Measurements from ENCODE around the gene OR2AE1.
"Not testable (repeated sequence)": the region's sequence is repeated elsewhere in the genome, so short reads cannot be mapped to it uniquely, and the experiment has no call there.

DNA sequence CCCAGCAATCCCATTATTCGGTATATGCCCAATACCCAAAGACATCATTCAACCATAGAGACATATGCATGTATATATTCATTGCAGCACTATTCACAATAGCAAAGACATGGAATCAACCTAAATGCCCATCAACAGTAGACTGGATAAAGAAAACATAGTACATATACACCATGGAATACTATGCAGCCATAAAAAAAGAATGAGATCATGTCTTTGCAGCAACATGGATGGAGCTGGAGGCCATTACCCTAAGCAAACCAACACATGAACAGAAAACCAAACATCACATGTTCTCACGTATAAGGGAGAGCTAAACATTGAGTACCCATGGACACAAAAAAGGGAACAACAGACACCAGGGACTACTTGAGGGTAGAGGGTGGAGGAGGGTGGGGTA is 13.5 kb upstream of the OR2AE1 start:
- TF ChIP-seq, protein P1, sequence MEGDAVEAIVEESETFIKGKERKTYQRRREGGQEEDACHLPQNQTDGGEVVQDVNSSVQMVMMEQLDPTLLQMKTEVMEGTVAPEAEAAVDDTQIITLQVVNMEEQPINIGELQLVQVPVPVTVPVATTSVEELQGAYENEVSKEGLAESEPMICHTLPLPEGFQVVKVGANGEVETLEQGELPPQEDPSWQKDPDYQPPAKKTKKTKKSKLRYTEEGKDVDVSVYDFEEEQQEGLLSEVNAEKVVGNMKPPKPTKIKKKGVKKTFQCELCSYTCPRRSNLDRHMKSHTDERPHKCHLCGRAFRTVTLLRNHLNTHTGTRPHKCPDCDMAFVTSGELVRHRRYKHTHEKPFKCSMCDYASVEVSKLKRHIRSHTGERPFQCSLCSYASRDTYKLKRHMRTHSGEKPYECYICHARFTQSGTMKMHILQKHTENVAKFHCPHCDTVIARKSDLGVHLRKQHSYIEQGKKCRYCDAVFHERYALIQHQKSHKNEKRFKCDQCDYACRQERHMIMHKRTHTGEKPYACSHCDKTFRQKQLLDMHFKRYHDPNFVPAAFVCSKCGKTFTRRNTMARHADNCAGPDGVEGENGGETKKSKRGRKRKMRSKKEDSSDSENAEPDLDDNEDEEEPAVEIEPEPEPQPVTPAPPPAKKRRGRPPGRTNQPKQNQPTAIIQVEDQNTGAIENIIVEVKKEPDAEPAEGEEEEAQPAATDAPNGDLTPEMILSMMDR (conservative IDR thresholded peaks at IDR 0.05), result not testable (repeated sequence)
- not testable (repeated sequence) for TF ChIP-seq EZH2 (IDR thresholded peaks at IDR 0.05; ENCODE audit: low read depth)

Data from PC-9 (cell line).